Measurements from ENCODE around the gene SMAD2. TPM values are rescaled to one million over a fixed set of nuclear protein-coding genes. Genes with fewer than 3 reads are reported as not detected.

SMAD2 gene
- total RNA-seq, 6 experiments from 2014 or later = 31.2 to 46.1 (median 36.0) TPM

DNA sequence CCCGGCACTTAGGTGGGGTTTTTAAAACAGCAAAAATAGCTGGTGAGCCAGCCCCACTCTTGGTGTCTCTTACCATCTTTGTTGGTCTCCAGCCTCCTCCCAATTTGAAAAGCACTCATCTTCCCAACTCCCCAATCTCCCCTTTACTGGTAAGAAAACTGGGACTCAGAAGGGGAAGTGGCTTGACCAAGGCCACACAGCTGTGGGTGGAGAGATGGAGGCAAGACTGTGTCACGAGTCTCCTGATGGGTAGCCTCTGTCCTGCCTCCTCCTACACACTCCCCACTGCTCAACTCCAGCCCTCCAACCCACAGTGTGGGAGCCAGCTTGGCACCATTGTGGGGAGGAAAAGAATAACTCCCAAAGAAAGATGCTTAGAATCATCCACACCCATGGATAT, 140.4 kb downstream of the SMAD2 start:
- Histone ChIP-seq H3K4me3 (no peak overlapping the region), H3K36me3 (no peaks in the 10 kb centered on the region), H3K4me1 (no peaks in the 10 kb centered on the region), H3K27ac (no peak overlapping the region), H3K9me3 (no peaks in the 10 kb centered on the region), H3K27me3 (no peaks in the 10 kb centered on the region)
- TF ChIP-seq CTCF (IDR thresholded peaks at IDR 0.05) (no peak), POLR2A (IDR thresholded peaks at IDR 0.05) (no peak)
- no peak for ATAC-seq
- DNase-seq = no peak
- intact Hi-C loops (cut with DNase I) = no loop called here
- 63% methylated on average over 2 of the region's 2 CpGs for WGBS (ENCODE audit: insufficient coverage, low coverage, low lambda C conversion rate, missing lambda C conversion rate)

DNA sequence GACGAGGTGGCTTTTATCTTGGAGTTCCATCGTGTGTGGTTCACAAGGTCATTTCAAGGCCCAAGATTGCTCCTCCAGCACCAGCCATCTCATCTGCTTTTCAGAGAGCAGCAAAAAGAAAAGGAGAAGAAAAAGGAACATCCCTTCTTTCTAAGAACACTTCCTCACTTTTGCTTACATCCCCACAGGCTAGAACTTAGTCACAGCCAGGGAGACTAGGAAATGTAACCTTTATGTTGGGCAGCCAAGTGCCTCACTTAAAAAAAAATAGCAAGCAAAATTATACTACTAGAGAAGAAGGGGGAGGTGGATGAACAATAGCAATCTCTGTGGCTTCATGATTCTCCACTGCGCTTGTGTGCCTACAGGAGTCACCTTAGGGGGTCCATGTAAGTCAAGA, 141.8 kb downstream of the SMAD2 start:
- 72% methylated on average over 3 of the region's 3 CpGs for WGBS (ENCODE audit: insufficient coverage, low coverage, low lambda C conversion rate, missing lambda C conversion rate)
- Histone ChIP-seq H3K36me3 (no peaks in the 10 kb centered on the region), H3K9me3 (no peaks in the 10 kb centered on the region), H3K27ac (no peak overlapping the region), H3K27me3 (no peaks in the 10 kb centered on the region), H3K4me1 (no peaks in the 10 kb centered on the region), H3K4me3 (no peak overlapping the region)
- ATAC-seq = no peak
- no peak for TF ChIP-seq POLR2A (IDR thresholded peaks at IDR 0.05)
- no peak for TF ChIP-seq CTCF (IDR thresholded peaks at IDR 0.05)
- DNase-seq = no peak
- intact Hi-C loops (cut with DNase I) = no loop called here

DNA sequence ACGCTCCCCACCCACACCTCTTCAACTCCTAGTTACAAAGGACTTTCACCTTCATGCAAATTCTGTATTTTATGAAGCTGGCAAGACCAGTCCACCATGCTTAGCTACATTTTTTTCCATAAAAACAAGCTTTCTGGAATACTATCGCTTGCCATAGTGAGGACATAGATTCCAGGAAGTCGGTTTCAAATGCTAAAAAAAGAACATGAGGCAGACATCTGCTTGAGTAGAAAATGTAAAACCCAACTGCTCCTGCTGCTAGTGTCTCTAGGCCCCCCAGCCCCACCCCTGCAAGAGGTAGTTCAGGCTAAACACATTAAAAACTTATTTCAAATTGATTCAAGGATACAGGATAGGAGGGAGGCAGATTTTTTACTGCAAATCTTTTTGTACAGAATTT, 148.9 kb downstream of the SMAD2 start:
- ATAC-seq = no peak
- 56% methylated on average over 3 of the region's 3 CpGs for WGBS (ENCODE audit: insufficient coverage, low coverage, low lambda C conversion rate, missing lambda C conversion rate)
- H3K36me3 ChIP-seq = no peaks in the 10 kb centered on the region
- H3K27me3 ChIP-seq = no peaks in the 10 kb centered on the region
- TF ChIP-seq POLR2A (IDR thresholded peaks at IDR 0.05) (no peak), CTCF (IDR thresholded peaks at IDR 0.05) (no peak)
- no peak overlapping the region for H3K27ac ChIP-seq
- H3K4me3 ChIP-seq = no peak overlapping the region
- DNase-seq = no peak
- no peaks in the 10 kb centered on the region for H3K9me3 ChIP-seq
- intact Hi-C loops (cut with DNase I) = no loop called here
- no peaks in the 10 kb centered on the region for H3K4me1 ChIP-seq

- intact Hi-C loops (cut with DNase I) = no loop called here
- no peak for DNase-seq
- TF ChIP-seq CTCF (IDR thresholded peaks at IDR 0.05) = no peak
- no peak for TF ChIP-seq POLR2A (IDR thresholded peaks at IDR 0.05)
- Histone ChIP-seq H3K9me3 (no peaks in the 10 kb centered on the region), H3K27me3 (no peaks in the 10 kb centered on the region), H3K36me3 (no peaks in the 10 kb centered on the region), H3K4me3 (no peak overlapping the region), H3K27ac (no peak overlapping the region), H3K4me1 (no peaks in the 10 kb centered on the region)
- 50% methylated on average over 6 of the region's 11 CpGs for WGBS (ENCODE audit: insufficient coverage, low coverage, low lambda C conversion rate, missing lambda C conversion rate)
- ATAC-seq = no peak
These were observed 150.3 kb downstream of the SMAD2 start for GRCh38 chr18:47780011-47780725.

Data from right lobe of liver (tissue), 6 donors.